Esophagus squamous epithelium (tissue), 5 donors: ENCODE data around the gene MAGEA6. TPM values are rescaled to one million over a fixed set of nuclear protein-coding genes. Genes with fewer than 3 reads are reported as not detected.
"Not testable (repeated sequence)": the region's sequence is repeated elsewhere in the genome, so short reads cannot be mapped to it uniquely, and the experiment has no call there.

Experiments used
- DNase-seq: peaks from one replicate; lab custom pipeline; 2025; lab: John Stamatoyannopoulos, UW
- H3K27ac ChIP-seq, 4 donors: fragments of 200-600 bp; sonication (generic); one replicate each; pipeline ENCODE4 v1.5.1; 2016 to 2019; ENCODE audit warnings: mild to moderate bottlenecking in 1 of 4
- H3K27me3 ChIP-seq, 4 donors: fragments of 200-600 bp; sonication (generic); 1 replicate in 3 of 4; 2 replicates in 1 of 4; pipeline versions ENCODE4 v1.5.1 to v1.6.0; 2017 to 2021; ENCODE audit warnings: antibody characterized with exemption in 1 of 4
- H3K36me3 ChIP-seq, 3 donors: fragments of 200-600 bp; sonication (generic); one replicate each; pipeline ENCODE4 v1.5.1; 2016 to 2019
- H3K4me1 ChIP-seq, 3 donors: fragments of 200-600 bp; sonication (generic); one replicate each; pipeline ENCODE4 v1.5.1; 2017 to 2019
- H3K4me3 ChIP-seq, 4 donors: fragments of 200-600 bp; sonication (generic); 1 replicate in 3 of 4; 2 replicates in 1 of 4; pipeline ENCODE4 v1.5.1; 2016 to 2019; ENCODE audit warnings: mild to moderate bottlenecking in 2 of 4, moderate library complexity in 1 of 4
- H3K9me3 ChIP-seq, 3 donors: fragments of 200-600 bp; sonication (generic); one replicate each; pipeline ENCODE4 v1.5.1; 2016 to 2019
- CTCF ChIP-seq, 6 experiments: fragments of 450-650 bp in 4 of 6; fragments of 200-600 bp in 2 of 6; sonication (generic) in 2 of 6; IDR thresholded peaks; one replicate each; pipeline ENCODE4 v1.5.1; 2016 to 2019; ENCODE audit warnings: antibody characterized with exemption in 6 of 6, mild to moderate bottlenecking in 4 of 6, moderate library complexity in 4 of 6
- POLR2A ChIP-seq, 4 donors: fragments of 450-650 bp; IDR thresholded peaks; one replicate each; pipeline ENCODE4 v1.6.1; 2017; ENCODE audit warnings: antibody characterized with exemption in 4 of 4, mild to moderate bottlenecking in 4 of 4, moderate library complexity in 3 of 4
- WGBS, 2 donors: methylation state at CpG; one replicate each; pipeline ENCODE4 v1.1.5; 2018; 5-methylcytosine and 5-hydroxymethylcytosine counted together
- intact Hi-C: fragments of 100-400 bp; cut with DNase I; formaldehyde crosslinking; loops from one replicate; pipeline ENCODE4 v1.15.0; 2022
- total RNA-seq, 4 donors: library from RNA; depleted of rRNA; stranded (reverse); fragments of >200 nt; gene quantifications; one replicate each; pipeline ENCODE4 v1.1.0, GENCODE V29; 2016
- donor health status: DM: yes; HTN: yes; CAD: no.

The MAGEA6 gene
- total RNA-seq, 4 donors from 2014 or later, result not detected

GRCh38 chrX:152754871-152755270 lies 14.6 kb downstream of the MAGEA6 start:
- H3K4me3 ChIP-seq, H3K36me3 ChIP-seq, DNase-seq, H3K9me3 ChIP-seq, H3K4me1 ChIP-seq, H3K27ac ChIP-seq, H3K27me3 ChIP-seq, intact Hi-C loops: not testable (repeated sequence)
- no CpG with 5 or more reads among the region's 5 CpGs for WGBS, 2 donors

- H3K9me3 ChIP-seq, H3K4me3 ChIP-seq, H3K36me3 ChIP-seq, H3K27me3 ChIP-seq, DNase-seq, H3K4me1 ChIP-seq, intact Hi-C loops, H3K27ac ChIP-seq: not testable (repeated sequence)
- no CpG with 5 or more reads among the region's 35 CpGs for WGBS, 2 donors
These were observed 15.5 kb downstream of the MAGEA6 start, which contains the start of gene MAGEA2 for GRCh38 chrX:152753686-152754650. Gene MAGEA2, minus strand, starts transcription at chrX:152753842. Its CDS starts 2,479 bp downstream, at chrX:152751363.

DNA sequence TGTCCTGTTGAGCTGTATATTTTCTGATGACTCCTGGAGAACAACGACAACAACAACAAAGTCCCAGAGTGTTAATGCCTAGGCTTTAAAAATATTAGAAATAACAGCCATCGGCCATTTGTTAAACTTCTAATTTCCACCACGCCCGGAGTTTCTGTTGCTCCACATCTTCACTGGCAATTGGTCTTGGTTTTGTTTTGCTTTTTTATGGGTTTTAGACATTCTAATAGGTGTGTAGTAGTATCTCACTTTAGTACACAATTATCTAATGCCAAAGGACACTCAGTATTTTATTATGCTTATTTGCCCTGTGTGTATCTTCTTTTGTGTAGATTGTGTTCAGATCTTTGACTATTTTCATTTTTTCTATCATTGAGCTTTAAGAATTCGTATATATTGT lies 30.9 kb downstream of the MAGEA6 start:
- Histone ChIP-seq H3K27ac (no peak overlapping the region), H3K4me3 (no peak overlapping the region), H3K36me3 (no peaks in the 10 kb centered on the region), H3K9me3 (no peaks in the 10 kb centered on the region), H3K4me1 (no peaks in the 10 kb centered on the region), H3K27me3 (no peaks in the 10 kb centered on the region)
- intact Hi-C loops, result no loop called here
- TF ChIP-seq POLR2A (IDR thresholded peaks at IDR 0.05), result no peak
- no peak for TF ChIP-seq CTCF (IDR thresholded peaks at IDR 0.05)
- 70 to 76% methylated on average over 1 to 5 of the region's 5 CpGs for WGBS, 2 donors
- DNase-seq, result no peak

DNA sequence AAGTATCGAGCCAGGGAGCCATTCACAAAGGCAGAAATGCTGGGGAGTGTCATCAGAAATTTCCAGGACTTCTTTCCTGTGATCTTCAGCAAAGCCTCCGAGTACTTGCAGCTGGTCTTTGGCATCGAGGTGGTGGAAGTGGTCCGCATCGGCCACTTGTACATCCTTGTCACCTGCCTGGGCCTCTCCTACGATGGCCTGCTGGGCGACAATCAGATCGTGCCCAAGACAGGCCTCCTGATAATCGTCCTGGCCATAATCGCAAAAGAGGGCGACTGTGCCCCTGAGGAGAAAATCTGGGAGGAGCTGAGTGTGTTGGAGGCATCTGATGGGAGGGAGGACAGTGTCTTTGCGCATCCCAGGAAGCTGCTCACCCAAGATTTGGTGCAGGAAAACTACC lies 33.0 kb downstream of the MAGEA6 start:
- H3K27ac ChIP-seq, DNase-seq, H3K9me3 ChIP-seq, H3K36me3 ChIP-seq, H3K4me1 ChIP-seq, H3K27me3 ChIP-seq, H3K4me3 ChIP-seq, intact Hi-C loops: not testable (repeated sequence)
- 85 to 90% methylated on average over 2 to 5 of the region's 12 CpGs for WGBS, 2 donors

- H3K4me1 ChIP-seq, result no peaks in the 10 kb centered on the region
- no peak overlapping the region for H3K27ac ChIP-seq
- no peak for DNase-seq
- H3K27me3 ChIP-seq, result no peaks in the 10 kb centered on the region
- 76% methylated on average over 8 of the region's 12 CpGs; no CpG with 5 or more reads in 1 of the 2 donors for WGBS, 2 donors
- H3K4me3 ChIP-seq, result no peak overlapping the region
- H3K9me3 ChIP-seq, result no peaks in the 10 kb centered on the region
- intact Hi-C loops, result no loop called here
- TF ChIP-seq CTCF (IDR thresholded peaks at IDR 0.05), result no peak
- no peak for TF ChIP-seq POLR2A (IDR thresholded peaks at IDR 0.05)
- no peaks in the 10 kb centered on the region for H3K36me3 ChIP-seq
These were observed 33.5 kb downstream of the MAGEA6 start for GRCh38 chrX:152735860-152736511.

- intact Hi-C loops, result no loop called here
- no CpG with 5 or more reads among the region's 2 CpGs for WGBS, 2 donors
- no peaks in the 10 kb centered on the region for H3K9me3 ChIP-seq
These were observed 34.4 kb downstream of the MAGEA6 start for GRCh38 chrX:152735101-152735500.

GRCh38 chrX:152734143-152734858 lies 35.2 kb downstream of the MAGEA6 start:
- intact Hi-C loops, H3K27ac ChIP-seq, H3K27me3 ChIP-seq, H3K4me3 ChIP-seq, H3K9me3 ChIP-seq, H3K36me3 ChIP-seq, H3K4me1 ChIP-seq, DNase-seq: not testable (repeated sequence)
- 80% methylated on average over 1 of the region's 22 CpGs; no CpG with 5 or more reads in 1 of the 2 donors for WGBS, 2 donors

More at GRCh38 chrX:152735101-152735500, 34.4 kb downstream of the MAGEA6 start:
- Histone ChIP-seq H3K4me1 (no peaks in the 10 kb centered on the region), H3K27me3 (no peaks in the 10 kb centered on the region), H3K4me3 (no peak overlapping the region), H3K36me3 (no peaks in the 10 kb centered on the region), H3K27ac (no peak overlapping the region)
- TF ChIP-seq POLR2A (IDR thresholded peaks at IDR 0.05), result no peak
- TF ChIP-seq CTCF (IDR thresholded peaks at IDR 0.05), result no peak
- no peak for DNase-seq
